Astrocyte of the hippocampus (primary cell): ENCODE results near the gene ST14.
A peak's percentile ranks its signal among the peaks of the same experiment; 100 is the strongest.
"Not testable (repeated sequence)": the region's sequence is repeated elsewhere in the genome, so short reads cannot be mapped to it uniquely, and the experiment has no call there.

Experiments used
- DNase-seq: peaks from one replicate; pipeline ENCODE4 v3.0.0; 2011; ENCODE audit warnings: low read depth, low spot score

Gene ST14

DNA sequence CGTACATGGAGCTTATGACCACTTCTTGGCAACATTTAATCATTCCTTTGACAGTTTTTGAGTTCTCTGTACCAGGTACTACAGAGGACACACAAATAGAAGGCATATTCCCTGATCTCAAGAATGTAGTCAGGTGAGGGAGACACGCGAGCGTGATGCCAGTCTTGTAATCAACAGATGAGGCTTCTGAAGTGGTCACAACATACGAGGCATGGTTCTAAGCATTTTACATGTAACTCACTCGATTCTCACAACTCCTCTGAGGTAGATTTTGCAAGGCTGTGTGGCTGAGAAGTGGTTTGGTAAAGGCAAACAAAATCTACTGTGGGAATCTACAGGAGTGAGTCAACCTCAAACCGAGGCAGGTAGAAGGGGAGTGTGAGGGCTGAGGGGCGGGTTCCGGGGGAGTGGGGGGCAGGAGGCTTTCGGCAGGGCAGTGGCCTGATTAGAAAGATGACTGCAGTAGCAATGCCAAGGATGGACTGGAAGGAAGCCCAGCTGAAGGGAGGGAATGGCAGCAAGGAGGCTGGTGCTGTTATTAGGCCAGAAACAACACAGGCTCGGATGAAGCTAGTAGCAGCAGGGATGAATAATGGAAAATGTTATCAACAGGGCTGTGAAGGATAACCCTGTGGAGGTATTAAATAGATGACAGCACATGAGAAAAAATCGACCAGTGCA lies 63.8 kb downstream of the ST14 start:
- peak; percentile 53 for DNase-seq

DNA sequence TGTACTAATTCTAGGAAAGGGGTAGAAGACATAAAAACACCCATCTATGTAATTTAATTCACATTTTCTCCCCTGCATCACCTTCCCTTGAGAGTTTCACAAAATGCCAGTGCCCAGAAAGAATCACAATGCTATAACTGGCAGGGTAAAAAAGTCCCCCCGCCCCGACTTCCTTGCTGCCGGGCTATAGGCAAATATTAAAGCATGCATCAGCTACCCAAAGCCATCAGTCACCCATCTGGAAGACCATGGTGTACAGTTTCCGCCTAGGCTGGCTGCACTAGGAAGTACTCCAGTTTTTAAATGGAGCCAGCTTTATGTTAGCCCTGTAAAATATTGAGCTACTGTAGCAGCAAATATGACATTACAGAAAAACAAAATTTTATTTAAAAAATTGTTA lies 67.8 kb downstream of the ST14 start:
- no peak for DNase-seq

DNA sequence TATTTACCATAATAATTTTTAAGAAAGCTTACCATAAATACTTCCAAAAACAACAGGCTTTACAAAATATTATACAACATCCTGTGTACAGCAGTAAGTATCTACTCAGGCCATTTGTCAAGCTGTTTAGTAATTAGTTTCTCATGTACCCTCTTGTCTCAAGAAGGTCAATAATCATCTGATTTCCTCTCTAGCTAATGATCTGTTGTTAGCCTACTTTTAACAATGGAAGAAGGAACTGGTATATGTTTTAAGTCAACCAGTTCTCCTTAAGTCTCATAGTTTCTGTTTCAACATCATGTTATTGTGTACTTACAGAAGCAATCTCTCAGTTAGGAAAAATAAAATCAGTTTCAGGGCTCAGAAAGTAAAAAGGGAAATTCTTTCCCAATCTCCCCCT lies 73.9 kb downstream of the ST14 start:
- not testable (repeated sequence) for DNase-seq

DNA sequence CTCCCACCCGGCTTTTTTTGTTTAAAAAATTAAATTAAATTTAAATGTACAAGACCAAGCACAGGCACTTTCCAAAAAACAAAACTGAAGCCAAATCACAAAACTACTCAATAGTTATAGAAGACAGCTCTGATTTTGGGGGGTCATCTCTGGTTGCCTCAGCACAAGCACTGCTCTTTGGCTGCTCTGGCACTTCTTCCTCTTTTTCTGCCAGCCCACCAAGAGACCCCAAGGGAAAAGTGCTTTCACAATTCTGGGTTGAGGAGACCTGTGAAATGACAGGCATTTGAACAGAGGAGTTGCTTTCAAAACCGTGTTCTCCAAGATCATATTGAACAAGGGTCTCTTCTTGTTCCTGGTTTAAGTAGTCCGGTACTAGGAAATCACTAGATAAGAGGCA lies 74.3 kb downstream of the ST14 start:
- DNase-seq: not testable (repeated sequence)

DNA sequence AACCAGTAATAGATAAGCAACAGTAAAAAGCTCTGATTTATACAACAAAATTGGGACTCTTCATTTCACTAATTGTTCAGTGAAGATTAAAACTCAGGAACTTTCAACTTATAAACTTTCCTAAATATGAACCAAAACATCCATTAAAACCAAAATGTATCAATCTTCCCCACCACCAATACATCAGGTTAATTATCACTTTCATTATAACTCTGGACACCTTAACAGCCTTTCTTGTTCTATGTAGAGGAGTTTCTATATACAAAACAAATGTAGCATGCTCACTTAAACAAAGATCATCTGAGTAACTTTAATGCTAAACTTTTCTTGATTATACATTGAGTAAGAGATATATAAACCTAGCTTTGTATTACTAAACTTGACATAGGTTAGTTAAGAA lies 74.7 kb downstream of the ST14 start:
- DNase-seq: no peak

DNA sequence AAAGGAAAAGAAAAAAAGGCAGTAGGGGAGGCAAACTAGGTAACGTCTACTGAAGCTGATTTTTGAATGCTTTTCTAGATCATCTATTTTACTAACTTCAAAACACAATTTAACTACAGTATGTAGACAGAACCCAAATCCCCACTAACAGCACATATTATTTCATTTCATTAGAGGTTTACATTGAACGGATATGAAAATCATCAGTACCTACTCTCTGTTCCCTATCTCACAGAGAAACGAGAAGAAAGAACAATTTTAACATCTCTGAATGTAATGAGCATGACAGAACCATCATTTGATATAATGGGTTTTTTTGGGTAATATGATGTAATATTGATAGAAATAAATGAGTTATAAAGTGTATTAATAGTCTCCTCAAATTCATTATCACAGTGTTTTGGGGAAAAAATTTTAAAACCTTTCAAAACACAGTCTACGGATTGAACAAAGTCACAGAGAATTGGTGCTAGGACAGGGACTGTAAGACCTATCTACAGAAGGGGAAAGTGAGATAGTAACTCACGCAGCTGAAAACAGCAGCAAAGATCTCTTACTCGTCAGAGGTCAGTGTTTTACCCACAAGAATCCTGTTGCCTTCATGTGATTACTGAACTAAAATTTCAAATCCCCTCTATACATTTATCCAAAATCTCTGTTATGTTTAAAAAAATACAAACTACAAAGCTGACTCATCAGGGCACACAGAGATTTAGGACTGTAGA lies 77.9 kb downstream of the ST14 start:
- no peak for DNase-seq

DNA sequence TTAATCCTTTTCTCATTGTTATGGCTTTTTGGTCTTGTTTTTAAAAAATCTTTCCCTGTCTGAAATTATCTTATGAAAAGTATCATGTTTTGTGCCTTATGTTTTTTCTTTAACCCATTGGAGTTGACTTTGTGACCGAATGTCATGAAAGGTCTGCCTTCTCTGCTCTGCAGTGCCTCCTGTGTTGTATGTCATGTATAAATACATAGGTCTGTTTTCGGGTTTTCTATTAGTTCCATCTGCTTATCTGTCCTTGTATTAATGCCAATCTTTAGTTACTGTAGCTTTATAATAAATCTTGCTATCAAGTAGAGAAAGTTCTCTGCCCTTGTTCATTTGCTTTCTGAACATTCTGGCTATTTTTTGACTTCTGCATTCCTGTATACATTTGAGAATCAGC lies 82.1 kb downstream of the ST14 start:
- no peak for DNase-seq

DNA sequence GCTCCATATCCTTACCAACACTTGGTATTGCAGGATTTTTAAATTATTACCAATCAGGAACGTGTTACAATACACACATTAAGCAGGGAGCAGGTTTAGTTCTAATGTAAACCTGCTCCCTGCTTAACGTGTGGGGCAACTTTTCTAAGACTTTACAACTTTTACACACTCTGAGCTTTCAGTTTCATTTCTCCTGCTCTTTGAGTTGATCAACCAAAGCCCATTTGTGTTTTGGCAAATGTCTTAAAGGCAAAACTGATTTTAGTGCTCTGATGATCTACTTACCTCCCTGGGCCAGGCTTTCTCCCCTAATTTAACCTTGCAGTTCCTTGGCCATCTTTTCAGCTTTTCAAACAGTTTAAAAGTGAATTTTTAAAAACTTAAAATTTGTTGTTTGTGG lies 84.2 kb downstream of the ST14 start:
- no peak for DNase-seq

DNA sequence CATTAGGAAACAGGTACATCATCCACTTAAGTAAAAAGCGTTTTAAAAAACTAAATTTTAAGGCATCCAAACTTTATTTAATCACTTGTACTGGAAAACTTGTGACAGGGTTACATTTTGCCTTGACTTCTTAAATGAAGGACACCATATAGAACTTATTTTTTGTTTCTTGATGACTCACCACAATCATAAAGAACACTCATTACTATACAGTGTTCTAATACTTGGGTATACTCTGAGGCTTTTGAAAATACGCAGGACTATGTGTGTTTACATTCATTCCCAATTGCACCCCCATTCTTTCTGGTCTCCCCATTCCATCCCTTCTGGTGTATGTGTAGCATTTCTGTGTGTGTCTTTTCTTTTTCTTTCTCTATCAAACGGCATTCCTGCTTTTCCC lies 85.3 kb downstream of the ST14 start:
- DNase-seq: no peak

DNA sequence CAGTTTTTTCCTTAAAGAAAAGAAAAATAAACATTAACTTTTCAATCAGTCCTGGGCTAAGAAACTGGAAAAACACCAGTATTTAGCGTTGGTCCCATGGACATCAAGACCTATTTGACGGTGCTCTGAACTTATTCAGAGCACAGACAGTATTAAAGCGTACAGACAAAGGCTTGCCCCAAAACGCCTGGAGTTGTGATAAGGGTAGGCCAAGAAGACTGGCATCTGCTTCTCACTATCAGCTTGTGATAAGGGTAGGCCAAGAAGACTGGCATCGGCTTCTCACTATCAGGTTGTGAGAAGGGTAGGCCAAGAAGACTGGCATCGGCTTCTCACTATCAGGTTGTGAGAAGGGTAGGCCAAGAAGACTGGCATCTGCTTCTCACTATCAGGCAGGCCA lies 85.8 kb downstream of the ST14 start:
- DNase-seq: not testable (repeated sequence)

DNA sequence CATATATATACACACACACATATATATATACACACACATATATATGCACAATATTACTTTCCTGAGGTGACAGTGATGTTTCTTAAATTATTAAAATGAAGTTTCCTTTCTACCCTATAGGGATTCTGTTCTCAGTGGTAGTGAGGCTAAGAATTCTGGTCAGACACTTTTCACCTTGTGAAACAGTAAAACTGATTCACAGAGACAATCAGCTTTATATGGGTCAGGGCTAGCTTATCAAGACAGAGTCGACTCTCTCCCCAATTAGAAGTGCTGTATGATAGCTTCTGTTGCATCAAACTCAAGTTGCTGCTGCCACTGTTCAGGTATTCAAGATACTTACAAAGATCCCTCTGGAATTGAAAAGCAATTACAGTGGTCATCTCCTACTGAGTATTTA lies 86.7 kb downstream of the ST14 start:
- no peak for DNase-seq

DNA sequence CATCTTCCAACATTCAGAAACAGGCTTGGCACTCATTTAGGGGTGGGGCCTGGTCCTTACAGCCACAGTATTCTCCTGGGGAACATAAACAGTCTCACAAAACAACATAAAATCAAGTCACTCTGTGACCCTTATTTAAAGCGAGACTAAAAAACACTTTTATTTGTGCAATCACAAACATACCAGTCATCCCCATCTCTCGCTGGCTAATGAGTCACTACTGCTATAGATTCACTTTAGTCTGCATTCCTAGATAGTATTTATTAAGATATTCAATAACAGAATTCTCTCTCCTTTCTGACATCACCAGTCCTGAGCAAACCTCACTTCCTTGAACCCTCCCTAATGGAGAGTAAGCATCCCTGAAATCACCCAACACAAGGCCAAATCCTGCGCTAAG lies 87.2 kb downstream of the ST14 start:
- peak; percentile 6 for DNase-seq

DNA sequence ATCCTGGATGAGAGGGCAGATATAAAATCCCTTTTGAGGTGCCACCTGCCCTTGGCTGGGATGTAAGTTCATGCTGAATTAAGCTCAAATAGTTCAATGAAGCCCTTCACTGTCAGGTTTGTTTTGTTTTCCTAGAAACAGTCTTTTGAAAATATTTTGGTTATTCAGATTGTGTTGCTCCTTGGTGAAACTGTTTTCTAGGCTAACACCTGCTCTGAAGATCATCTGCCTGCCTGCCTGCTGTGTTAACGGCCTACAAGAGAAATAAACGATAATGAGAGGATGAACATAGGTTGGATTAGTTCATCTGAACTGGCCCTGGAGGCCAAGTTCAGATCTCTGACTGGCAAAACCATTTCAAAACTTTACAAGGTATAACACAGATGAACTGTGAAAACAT lies 87.7 kb downstream of the ST14 start:
- no peak for DNase-seq

DNA sequence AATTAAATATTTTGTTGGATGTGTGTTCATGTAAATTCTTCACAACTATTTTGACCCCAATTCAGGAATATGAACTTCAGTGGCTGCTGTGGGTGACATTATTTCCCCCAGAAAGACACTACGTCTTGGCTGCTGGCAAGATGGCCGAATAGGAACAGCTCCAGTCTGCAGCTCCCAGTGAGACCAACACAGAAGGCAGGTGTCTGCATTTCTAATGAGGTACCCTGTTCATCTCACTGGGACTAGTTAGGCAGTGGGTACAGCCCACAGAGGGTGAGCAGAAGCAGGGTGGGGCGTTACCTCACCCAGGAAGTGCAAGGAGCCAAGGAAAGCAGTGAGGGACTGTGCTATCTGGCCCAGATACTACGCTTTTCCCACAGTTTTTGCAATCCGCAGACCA lies 89.8 kb downstream of the ST14 start:
- DNase-seq: no peak

DNA sequence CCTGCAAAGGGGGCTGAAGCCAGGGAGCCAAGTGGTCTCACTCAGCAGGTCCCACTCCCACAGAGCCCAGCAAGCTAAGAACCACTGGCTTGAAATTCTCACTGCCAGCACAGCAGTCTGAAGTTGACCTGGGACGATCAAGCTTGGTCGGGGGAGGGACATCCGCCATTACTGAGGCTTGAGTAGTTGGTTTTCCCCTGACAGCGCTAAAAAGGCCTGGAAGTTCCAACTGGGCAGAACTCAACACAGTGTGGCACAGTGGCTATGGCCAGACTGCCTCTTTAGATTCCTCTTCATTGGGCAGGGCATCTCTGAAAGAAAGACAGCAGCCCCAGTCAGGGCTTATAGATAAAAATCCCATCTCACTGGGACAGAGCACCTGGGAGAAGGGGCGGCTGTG lies 90.3 kb downstream of the ST14 start:
- DNase-seq: not testable (repeated sequence)

DNA sequence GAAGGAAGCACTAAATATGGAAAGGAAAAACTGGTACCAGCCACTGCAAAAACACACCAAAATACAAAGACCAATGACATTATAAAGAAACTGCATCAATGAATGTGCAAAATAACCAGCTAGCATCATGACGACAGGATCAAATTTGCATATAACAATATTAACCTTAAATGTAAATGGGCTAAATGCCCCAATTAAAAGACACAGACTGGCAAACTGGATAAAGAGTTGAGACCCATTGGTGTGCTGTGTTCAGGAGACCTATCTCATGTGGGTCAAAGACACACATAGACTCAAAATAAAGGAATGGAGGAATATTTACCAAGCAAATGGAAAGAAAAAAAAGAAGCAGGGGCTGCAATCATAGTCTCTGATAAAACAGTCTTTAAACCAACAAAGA lies 92.2 kb downstream of the ST14 start:
- not testable (repeated sequence) for DNase-seq
